Measurements from ENCODE around the gene GALNTL6.

Gene GALNTL6

GRCh38 chr4:171993247-171993646 lies 180.0 kb downstream of the GALNTL6 start:
- DNase-seq (ENCODE audit: low read depth in 2 of 2): no peak

GRCh38 chr4:172007889-172008288 lies 194.7 kb downstream of the GALNTL6 start:
- no peak for DNase-seq (ENCODE audit: low read depth in 2 of 2)

GRCh38 chr4:172009446-172010230 lies 196.4 kb downstream of the GALNTL6 start:
- peak in 1 of 2 experiments; percentile 9 for DNase-seq (ENCODE audit: low read depth in 2 of 2)

- DNase-seq (ENCODE audit: low read depth in 2 of 2): no peak
Observed at GRCh38 chr4:172011196-172011595, 198.0 kb downstream of the GALNTL6 start.

- no peak for DNase-seq (ENCODE audit: low read depth in 2 of 2)
Observed at GRCh38 chr4:172018358-172018757, 205.2 kb downstream of the GALNTL6 start.

- DNase-seq (ENCODE audit: low read depth in 2 of 2): no peak
Observed at GRCh38 chr4:172035562-172035961, 222.4 kb downstream of the GALNTL6 start.

GRCh38 chr4:172040766-172041165 lies 227.6 kb downstream of the GALNTL6 start:
- DNase-seq (ENCODE audit: low read depth in 2 of 2): no peak

- no peak for DNase-seq (ENCODE audit: low read depth in 2 of 2)
Observed at GRCh38 chr4:172042714-172043114, 229.5 kb downstream of the GALNTL6 start.

- no peak for DNase-seq (ENCODE audit: low read depth in 2 of 2)
Observed at GRCh38 chr4:172045981-172046380, 232.8 kb downstream of the GALNTL6 start.

GRCh38 chr4:172048666-172049065 lies 235.5 kb downstream of the GALNTL6 start:
- DNase-seq (ENCODE audit: low read depth in 2 of 2): no peak

- no peak for DNase-seq (ENCODE audit: low read depth in 2 of 2)
Observed at GRCh38 chr4:172050911-172051310, 237.7 kb downstream of the GALNTL6 start.

GRCh38 chr4:172055046-172055445 lies 241.8 kb downstream of the GALNTL6 start:
- no peak for DNase-seq (ENCODE audit: low read depth in 2 of 2)

- no peak for DNase-seq (ENCODE audit: low read depth in 2 of 2)
Observed at GRCh38 chr4:172055498-172055897, 242.3 kb downstream of the GALNTL6 start.

- DNase-seq (ENCODE audit: low read depth in 2 of 2): no peak
Observed at GRCh38 chr4:172061204-172061603, 248.0 kb downstream of the GALNTL6 start.

- no peak for DNase-seq (ENCODE audit: low read depth in 2 of 2)
Observed at GRCh38 chr4:172068506-172068905, 255.3 kb downstream of the GALNTL6 start.

- no peak for DNase-seq (ENCODE audit: low read depth in 2 of 2)
Observed at GRCh38 chr4:172073590-172073989, 260.4 kb downstream of the GALNTL6 start.

- DNase-seq (ENCODE audit: low read depth in 2 of 2): no peak
Observed at GRCh38 chr4:172083272-172083671, 270.1 kb downstream of the GALNTL6 start.

- no peak for DNase-seq (ENCODE audit: low read depth in 2 of 2)
Observed at GRCh38 chr4:172088556-172088955, 275.4 kb downstream of the GALNTL6 start.

- no peak for DNase-seq (ENCODE audit: low read depth in 2 of 2)
Observed at GRCh38 chr4:172095161-172095560, 282.0 kb downstream of the GALNTL6 start.

GRCh38 chr4:172096786-172097185 lies 283.6 kb downstream of the GALNTL6 start:
- DNase-seq (ENCODE audit: low read depth in 2 of 2): peak in 1 of 2 experiments; percentile 20

GRCh38 chr4:172099376-172099775 lies 286.2 kb downstream of the GALNTL6 start:
- no peak for DNase-seq (ENCODE audit: low read depth in 2 of 2)

- no peak for DNase-seq (ENCODE audit: low read depth in 2 of 2)
Observed at GRCh38 chr4:172103456-172103855, 290.3 kb downstream of the GALNTL6 start.

GRCh38 chr4:172104539-172104938 lies 291.3 kb downstream of the GALNTL6 start:
- peak; percentile 18 to 24 for DNase-seq (ENCODE audit: low read depth in 2 of 2)

GRCh38 chr4:172105918-172106317 lies 292.7 kb downstream of the GALNTL6 start:
- DNase-seq (ENCODE audit: low read depth in 2 of 2): no peak

All from fibroblast of skin of left quadriceps (primary cell).